T follicular helper cell (primary cell): ENCODE results near the gene MRPL47.
"Not testable (repeated sequence)": the region's sequence is repeated elsewhere in the genome, so short reads cannot be mapped to it uniquely, and the experiment has no call there.

ENCODE experiments used
- DNase-seq: peaks from one replicate; pipeline ENCODE4 v3.0.0-alpha.2; 2020; ENCODE audit warnings: low read depth
- total RNA-seq, 2 experiments: gene quantifications; one replicate each; lab custom pipeline; 2026; lab: John Stamatoyannopoulos, UW

MRPL47 gene
- total RNA-seq, result 30.5 to 87.7 reads per million in 2 experiments

GRCh38 chr3:179604321-179605078, at the start of gene MRPL47, which contains the start of gene NDUFB5:
TSS of gene MRPL47 (minus strand) at chr3:179604638. CDS start at chr3:179604624, 14 bp downstream.
TSS of gene NDUFB5 (plus strand) at chr3:179604794. CDS start at chr3:179604816, 22 bp downstream.
- DNase-seq, result peak; percentile 90

- DNase-seq, result peak; percentile 49
Measured at GRCh38 chr3:179653096-179653797, 48.8 kb upstream of the MRPL47 start.

DNA sequence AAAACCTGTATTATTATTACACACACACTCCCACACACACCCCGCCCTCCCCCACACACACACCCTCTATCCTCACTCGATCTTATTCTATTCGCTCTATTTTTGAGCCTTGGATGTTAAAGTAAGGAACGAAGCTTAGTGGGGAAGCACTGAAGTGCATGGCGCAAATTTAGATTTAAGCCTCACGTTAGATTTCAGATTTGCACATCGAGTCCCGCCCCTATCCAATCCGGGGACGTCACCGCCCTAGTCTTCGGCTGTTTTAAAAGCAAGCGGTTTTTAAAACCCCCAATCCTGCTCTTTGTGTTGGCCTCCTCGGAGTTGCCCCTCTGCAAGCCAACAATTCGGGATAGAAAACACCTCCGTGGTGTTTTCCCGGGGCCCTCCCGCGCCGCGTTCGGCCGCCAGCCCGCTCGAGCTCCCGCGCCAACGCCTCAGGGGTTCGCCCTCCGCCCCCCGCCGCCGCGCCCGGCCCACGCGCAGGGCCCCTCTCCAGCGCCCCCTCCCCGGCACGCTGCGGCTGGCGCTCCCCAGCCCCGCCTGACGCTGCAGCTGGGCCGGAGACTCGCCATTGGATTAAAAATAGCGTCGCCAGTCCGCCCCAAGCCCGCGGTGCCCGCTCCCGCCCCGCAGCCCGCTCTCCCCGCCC, 48.1 kb upstream of the MRPL47 start, which contains the start of gene USP13:
USP13 (plus strand) TSS at position 594 of the 649 bp plus-strand sequence. CDS start 186 bp downstream, outside the sequence.
- peak; percentile 40 for DNase-seq

DNA sequence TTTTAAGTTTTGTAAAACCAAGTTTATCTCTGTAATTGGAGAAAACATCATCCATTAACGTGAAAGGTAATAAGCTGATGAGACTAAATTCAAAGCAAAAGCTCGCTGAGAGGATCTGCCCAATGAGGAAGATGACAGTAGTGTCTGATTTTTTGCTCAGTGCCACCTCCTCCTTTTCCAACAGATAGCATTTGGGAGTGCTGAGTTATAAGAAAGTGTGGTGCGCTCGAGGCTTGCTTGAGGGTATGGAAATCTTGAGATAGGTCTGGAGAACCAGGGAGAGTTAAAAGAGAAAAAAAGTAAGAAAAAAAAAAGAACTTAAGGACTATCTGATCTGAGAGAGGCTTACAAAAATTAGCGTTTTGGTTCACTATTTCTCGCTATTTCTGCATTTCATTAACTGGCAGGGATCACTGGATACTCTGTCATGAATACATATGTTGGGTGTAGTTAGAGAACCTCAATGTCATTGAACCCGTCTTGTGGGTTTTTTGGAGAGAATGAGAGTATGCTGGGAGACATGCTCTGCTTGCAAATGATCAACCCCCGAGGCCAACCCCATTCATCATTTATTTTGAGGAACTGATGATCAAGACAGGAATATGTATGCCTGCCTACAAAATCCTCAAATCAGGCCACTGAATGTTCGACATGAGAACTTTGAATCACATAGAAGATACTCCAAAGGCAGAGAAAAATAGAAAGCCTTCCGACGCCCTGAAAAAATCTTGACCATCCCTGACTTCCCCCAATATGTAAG, 47.4 kb upstream of the MRPL47 start:
- DNase-seq, result no peak

GRCh38 chr3:179646177-179646576, 41.7 kb upstream of the MRPL47 start:
- DNase-seq, result no peak

- DNase-seq, result not testable (repeated sequence)
Measured at GRCh38 chr3:179643837-179644236, 39.4 kb upstream of the MRPL47 start.

- DNase-seq, result no peak
Measured at GRCh38 chr3:179642871-179643270, 38.4 kb upstream of the MRPL47 start.

DNA sequence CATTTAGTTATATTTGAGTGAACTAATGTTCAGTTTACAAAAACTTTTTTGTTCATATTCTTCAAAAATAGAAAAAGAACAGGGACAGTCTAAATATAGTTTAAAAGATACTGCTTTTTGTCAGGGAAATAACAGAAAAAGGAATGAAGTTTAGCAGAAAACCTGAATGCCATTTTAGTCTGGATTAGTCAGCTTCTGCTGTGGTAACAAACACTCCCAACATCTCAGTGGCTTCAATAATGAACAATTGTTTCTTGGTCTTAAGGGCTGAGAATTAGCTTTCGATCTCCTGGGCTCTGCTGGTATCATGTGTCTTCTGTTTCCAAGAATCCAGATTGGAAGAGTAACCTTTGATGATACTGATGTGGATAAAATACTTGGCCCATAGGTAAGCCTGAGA, 36.0 kb upstream of the MRPL47 start:
- no peak for DNase-seq

GRCh38 chr3:179630753-179631451, 26.5 kb upstream of the MRPL47 start:
- no peak for DNase-seq

GRCh38 chr3:179624451-179624850, 20.0 kb upstream of the MRPL47 start:
- DNase-seq, result no peak

DNA sequence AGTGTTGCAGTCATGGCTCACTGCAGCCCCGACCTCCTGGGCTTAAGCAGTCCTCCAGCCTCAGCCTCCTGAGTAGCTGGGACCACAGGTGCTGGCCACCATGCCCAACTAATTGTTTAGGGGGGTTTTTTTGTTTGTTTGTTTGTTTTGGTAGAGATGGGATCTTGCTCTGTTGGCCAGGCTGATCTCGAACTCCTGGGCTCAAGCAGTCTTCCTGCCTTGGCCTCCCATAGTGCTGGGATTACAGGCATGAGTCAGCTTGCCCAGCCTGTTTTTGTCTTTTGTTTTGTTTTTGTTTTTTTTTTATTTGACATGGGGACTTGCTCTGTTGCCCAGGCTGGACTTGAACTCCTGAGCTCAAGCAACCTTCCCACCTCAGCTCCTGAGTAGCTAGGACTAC, 17.6 kb upstream of the MRPL47 start:
- no peak for DNase-seq

DNA sequence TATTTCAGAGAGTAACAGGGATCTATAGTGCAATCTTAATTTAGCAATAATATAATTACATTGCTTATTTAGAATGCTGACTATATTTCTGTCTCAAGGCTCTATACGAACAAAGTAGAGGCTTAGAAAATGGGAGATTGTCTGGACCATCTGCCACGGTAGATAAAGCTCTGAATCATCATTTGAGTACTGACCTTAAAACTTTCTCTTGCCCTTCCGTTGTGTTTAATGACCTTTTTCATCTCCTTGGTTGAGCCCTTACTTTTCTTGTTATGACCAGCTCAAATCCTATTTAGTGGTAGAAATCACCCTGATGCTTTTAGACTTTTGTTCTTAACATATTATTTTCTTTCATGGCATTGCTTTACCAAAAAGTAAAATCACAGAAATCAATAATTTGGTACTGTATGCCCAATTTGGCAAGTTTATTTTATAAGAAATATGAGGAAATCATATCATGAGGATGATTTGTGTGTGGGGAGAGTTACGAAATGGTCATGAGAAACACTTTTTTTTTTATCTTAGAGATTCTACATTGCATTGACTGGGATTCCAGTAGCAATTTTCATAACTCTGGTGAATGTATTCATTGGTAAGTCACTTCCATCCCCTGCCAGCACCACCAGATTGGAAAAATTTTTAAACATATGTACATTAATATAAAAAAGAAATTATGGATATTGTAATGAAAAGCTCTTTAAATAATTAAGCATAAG, 11.2 kb upstream of the MRPL47 start:
- no peak for DNase-seq

GRCh38 chr3:179613807-179614206, 9.4 kb upstream of the MRPL47 start:
- no peak for DNase-seq

GRCh38 chr3:179610066-179610465, 5.6 kb upstream of the MRPL47 start:
- DNase-seq, result no peak

DNA sequence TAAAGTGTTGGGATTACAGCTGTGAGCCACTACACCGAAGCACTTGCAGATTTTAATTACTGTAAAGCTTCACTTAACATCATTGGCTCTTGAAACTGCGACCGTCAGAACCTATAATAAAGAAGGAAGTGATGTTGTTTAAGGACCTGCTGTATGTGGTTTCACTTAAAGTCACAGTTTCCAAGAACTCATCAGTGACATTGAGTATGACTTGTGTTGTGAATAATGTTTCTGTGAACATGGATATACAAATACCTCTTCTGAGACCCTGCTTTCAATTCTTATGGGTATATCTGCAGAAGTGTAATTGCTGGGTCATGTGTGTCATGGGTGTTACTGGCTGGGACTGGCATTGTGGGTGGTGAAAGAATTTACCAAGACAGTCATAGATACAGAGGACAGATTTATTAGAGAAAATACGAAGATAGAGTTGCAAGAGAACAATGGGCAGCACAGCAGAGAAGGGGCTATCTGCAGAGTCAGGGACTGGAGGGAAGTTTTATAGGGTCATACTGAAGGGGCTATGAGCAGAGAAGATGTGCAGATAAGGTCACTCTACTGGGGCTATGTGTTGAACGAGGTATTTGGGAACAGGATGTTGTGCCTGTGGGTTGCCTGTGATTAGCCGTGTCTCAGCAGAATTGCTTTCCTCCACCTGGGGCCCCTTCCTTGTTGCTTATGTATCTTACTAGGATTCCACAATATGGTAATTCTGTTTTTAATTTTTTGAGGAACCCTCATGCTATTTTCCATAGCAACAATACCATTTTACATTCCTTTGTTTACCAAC, 4.7 kb upstream of the MRPL47 start:
- DNase-seq, result no peak

DNA sequence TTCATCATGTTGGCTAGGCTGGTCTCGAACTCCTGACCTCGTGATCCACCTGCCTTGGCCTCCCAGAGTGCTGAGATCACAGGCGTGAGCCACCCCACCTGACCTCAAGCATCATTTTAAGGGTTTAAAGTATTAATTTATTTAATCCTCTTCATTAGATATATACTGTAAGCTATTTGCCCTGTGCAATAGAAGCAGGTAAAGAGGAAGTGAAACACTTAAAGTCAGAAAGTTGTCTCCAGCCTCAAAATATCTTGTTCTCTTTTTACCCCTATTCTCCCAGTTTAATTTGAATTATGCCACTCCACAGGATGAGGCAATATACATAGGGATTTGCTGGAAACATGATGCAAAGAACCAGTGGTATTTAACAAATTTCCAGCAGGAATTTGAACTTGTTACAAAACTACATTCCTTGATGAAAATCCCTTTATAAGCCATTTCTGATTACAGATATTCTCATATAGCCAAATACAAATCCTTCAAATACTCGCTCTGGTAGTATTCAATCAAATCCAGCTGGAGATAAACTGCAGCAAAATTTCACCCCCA, 2.2 kb upstream of the MRPL47 start:
- DNase-seq, result no peak

GRCh38 chr3:179603831-179604230, 607 bp downstream of the MRPL47 start:
- DNase-seq, result no peak

DNA sequence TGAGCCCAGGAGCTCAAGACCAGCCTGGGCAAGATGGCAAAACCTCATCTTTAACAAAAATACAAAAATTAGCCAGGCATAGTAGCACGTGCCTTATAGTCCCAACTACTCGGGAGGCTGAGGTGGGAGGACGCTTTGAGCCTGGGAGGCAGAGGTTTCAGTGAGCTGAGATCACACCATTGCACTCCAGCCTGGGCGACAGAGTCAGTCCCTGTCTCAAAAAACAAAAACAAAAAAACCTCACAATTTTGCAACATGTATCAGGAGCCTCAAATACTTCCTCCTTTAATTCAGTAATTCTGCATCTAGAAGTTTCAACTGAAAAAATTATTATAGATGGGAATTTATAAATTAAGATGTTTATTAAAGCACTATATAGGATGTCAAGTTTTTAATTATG, 1.1 kb downstream of the MRPL47 start:
- DNase-seq, result no peak

- DNase-seq, result no peak
Measured at GRCh38 chr3:179599531-179599930, 4.9 kb downstream of the MRPL47 start.
